Neural cell (in vitro differentiated cells): Measurements from ENCODE around the gene RHAG. TPM values are rescaled to one million over a fixed set of nuclear protein-coding genes. Genes with fewer than 3 reads are reported as not detected.
"Not testable (repeated sequence)": the region's sequence is repeated elsewhere in the genome, so short reads cannot be mapped to it uniquely, and the experiment has no call there.

Source experiments
- H2AFZ ChIP-seq: fragments of 200-600, 300-800 bp; sonication (generic), shearing (Covaris generic); 2 replicates; pipeline ENCODE4 v1.6.0; 2014; ENCODE audit warnings: low read depth, mild to moderate bottlenecking, antibody characterized with exemption, low read length, moderate library complexity
- H3F3A ChIP-seq: fragments of 200-600 bp; shearing (Covaris generic); 2 replicates; pipeline ENCODE4 v1.6.1; 2016; ENCODE audit warnings: mild to moderate bottlenecking, moderate library complexity, mixed read lengths, antibody characterized with exemption, low read length; ENCODE audit not compliant: insufficient read depth, poor library complexity, severe bottlenecking
- H3K27ac ChIP-seq: fragments of 200-600, 300-800 bp; sonication (generic), shearing (Covaris generic); 2 replicates; pipeline ENCODE4 v1.5.1; 2014; ENCODE audit warnings: mild to moderate bottlenecking, low read length, moderate library complexity
- H3K27me3 ChIP-seq: fragments of 300-800, 200-600 bp; sonication (generic), shearing (Covaris generic); 2 replicates; pipeline ENCODE4 v1.6.0; 2014; ENCODE audit warnings: mild to moderate bottlenecking, low read depth, low read length, moderate library complexity; ENCODE audit not compliant: insufficient read depth
- H3K36me3 ChIP-seq: fragments of 300-800, 200-600 bp; sonication (generic), shearing (Covaris generic); 2 replicates; pipeline ENCODE4 v1.5.1; 2014; ENCODE audit warnings: mild to moderate bottlenecking, antibody characterized with exemption, low read length, moderate library complexity; ENCODE audit not compliant: insufficient read depth
- H3K4me2 ChIP-seq: fragments of 300-800, 200-600 bp; sonication (generic), shearing (Covaris generic); 2 replicates; pipeline ENCODE4 v1.6.0; 2014; ENCODE audit warnings: mild to moderate bottlenecking, low read length
- H3K4me3 ChIP-seq: fragments of 300-800, 200-600 bp; sonication (generic), shearing (Covaris generic); 2 replicates; pipeline ENCODE4 v1.5.1; 2014; ENCODE audit warnings: mild to moderate bottlenecking, low read length, moderate library complexity
- H3K79me2 ChIP-seq: fragments of 200-600 bp; shearing (Covaris generic); replicated peaks from 2 replicates; pipeline ENCODE4 v1.6.0; 2014; ENCODE audit warnings: mild to moderate bottlenecking, low read length, moderate library complexity; ENCODE audit not compliant: insufficient read depth
- H3K9ac ChIP-seq: fragments of 300-800, 200-600 bp; sonication (generic), shearing (Covaris generic); 2 replicates; pipeline ENCODE4 v1.6.1; 2016; ENCODE audit warnings: mild to moderate bottlenecking, low read length, mixed read lengths
- H3K9me2 ChIP-seq: fragments of 200-600 bp; shearing (Covaris generic); 2 replicates; pipeline ENCODE4 v1.6.1; 2016; ENCODE audit warnings: mild to moderate bottlenecking, low read length, mixed read lengths; ENCODE audit not compliant: insufficient read depth
- H3K9me3 ChIP-seq: fragments of 200-600, 300-800 bp; sonication (generic), shearing (Covaris generic); 2 replicates; pipeline ENCODE4 v1.6.1; 2016; ENCODE audit warnings: mild to moderate bottlenecking, mixed run types, low read length, moderate library complexity, mixed read lengths
- H4K20me1 ChIP-seq: fragments of 200-600 bp; shearing (Covaris generic); 2 replicates; pipeline ENCODE4 v1.6.1; 2016; ENCODE audit warnings: mild to moderate bottlenecking, mixed run types; ENCODE audit not compliant: insufficient read depth
- CTCF ChIP-seq: fragments of 450-650 bp; IDR thresholded peaks from 2 replicates; pipeline ENCODE4 v1.5.1; 2014; ENCODE audit warnings: antibody characterized with exemption, mild to moderate bottlenecking, moderate library complexity; ENCODE audit not compliant: poor library complexity, severe bottlenecking
- EP300 ChIP-seq: fragments of 450-650 bp; conservative IDR thresholded peaks from 2 replicates; pipeline ENCODE4 v1.6.1; 2014; ENCODE audit warnings: antibody characterized with exemption, mild to moderate bottlenecking, moderate library complexity; ENCODE audit not compliant: poor library complexity, severe bottlenecking
- EZH2 ChIP-seq: fragments of 200-600, 300-800 bp; shearing (Covaris generic), sonication (generic); IDR thresholded peaks from 2 replicates; pipeline ENCODE4 v1.6.1; 2014; ENCODE audit warnings: antibody characterized with exemption, low read length, borderline replicate concordance, mild to moderate bottlenecking; ENCODE audit not compliant: insufficient read depth, poor library complexity, severe bottlenecking
- MXI1 ChIP-seq: fragments of 450-650 bp; conservative IDR thresholded peaks from 2 replicates; pipeline ENCODE4 v1.6.1; 2014; ENCODE audit warnings: antibody characterized with exemption, mild to moderate bottlenecking; ENCODE audit not compliant: poor library complexity, severe bottlenecking
- POLR2AphosphoS5 ChIP-seq: IDR thresholded peaks from 2 replicates; pipeline ENCODE4 v1.6.1; 2012
- RAD21 ChIP-seq: fragments of 450-650 bp; conservative IDR thresholded peaks from 2 replicates; pipeline ENCODE4 v1.6.1; 2014; ENCODE audit warnings: antibody characterized with exemption, mild to moderate bottlenecking, moderate library complexity
- REST ChIP-seq: IDR thresholded peaks from 2 replicates; pipeline ENCODE4 v1.6.1; 2012; ENCODE audit warnings: borderline replicate concordance
- SMC3 ChIP-seq: fragments of 450-650 bp; conservative IDR thresholded peaks from 2 replicates; pipeline ENCODE4 v1.6.1; 2014; ENCODE audit warnings: antibody characterized with exemption, mild to moderate bottlenecking, moderate library complexity; ENCODE audit not compliant: poor library complexity
- TAF1 ChIP-seq: IDR thresholded peaks from 2 replicates; pipeline ENCODE4 v1.6.1; 2012; ENCODE audit warnings: low read depth
- polyA plus RNA-seq: library from polyadenylated mRNA; depleted of rRNA; stranded (reverse); fragments of >200 nt; gene quantifications from 2 replicates; pipeline ENCODE4 v1.2.3, GENCODE V29; 2014

Gene RHAG
- polyA plus RNA-seq, 1 donor from 2014 or later: not detected

GRCh38 chr6:49587262-49587661 lies 49.4 kb downstream of the RHAG start:
- H3K9me2 ChIP-seq, H3K4me3 ChIP-seq, H3K27ac ChIP-seq, H3F3A ChIP-seq, H2AFZ ChIP-seq, H3K79me2 ChIP-seq, H3K9me3 ChIP-seq, H3K27me3 ChIP-seq, H3K4me2 ChIP-seq, H4K20me1 ChIP-seq, H3K9ac ChIP-seq, H3K36me3 ChIP-seq: not testable (repeated sequence)

GRCh38 chr6:49582529-49582928 lies 54.1 kb downstream of the RHAG start:
- TF ChIP-seq MXI1 (no peak), RAD21 (no peak), SMC3 (no peak)
- H3K9me2 ChIP-seq: no peaks in the 10 kb centered on the region
- H3K9me3 ChIP-seq: no peaks in the 10 kb centered on the region
- H3K4me2 ChIP-seq: no peak overlapping the region
- no peaks in the 10 kb centered on the region for H3F3A ChIP-seq
- no peaks in the 10 kb centered on the region for H3K27me3 ChIP-seq
- H3K27ac ChIP-seq: no peak overlapping the region
- H3K79me2 ChIP-seq: no peaks in the 10 kb centered on the region
- H3K4me3 ChIP-seq: no peak overlapping the region
- H4K20me1 ChIP-seq: no peaks in the 10 kb centered on the region
- no peaks in the 10 kb centered on the region for H3K36me3 ChIP-seq
- no peak overlapping the region for H2AFZ ChIP-seq
- H3K9ac ChIP-seq: no peak overlapping the region

- Histone ChIP-seq H3K27me3 (no peaks in the 10 kb centered on the region), H4K20me1 (no peaks in the 10 kb centered on the region), H3K4me3 (no peak overlapping the region), H3K36me3 (no peaks in the 10 kb centered on the region), H3K9me3 (no peaks in the 10 kb centered on the region), H3K27ac (no peak overlapping the region), H2AFZ (no peak overlapping the region), H3K9ac (no peak overlapping the region), H3K79me2 (no peaks in the 10 kb centered on the region), H3F3A (no peaks in the 10 kb centered on the region), H3K4me2 (no peak overlapping the region), H3K9me2 (no peaks in the 10 kb centered on the region)
- TF ChIP-seq POLR2AphosphoS5 (no peak), CTCF (no peak)
These were observed 57.0 kb downstream of the RHAG start for GRCh38 chr6:49579649-49580048.

- Histone ChIP-seq H3K36me3 (no peaks in the 10 kb centered on the region), H3K79me2 (no peaks in the 10 kb centered on the region), H3K27me3 (no peaks in the 10 kb centered on the region), H3F3A (no peaks in the 10 kb centered on the region), H3K9ac (no peak overlapping the region), H2AFZ (no peak overlapping the region), H4K20me1 (no peaks in the 10 kb centered on the region), H3K9me2 (no peaks in the 10 kb centered on the region), H3K4me2 (no peak overlapping the region), H3K27ac (no peak overlapping the region), H3K9me3 (no peaks in the 10 kb centered on the region), H3K4me3 (no peak overlapping the region)
- no peak for TF ChIP-seq POLR2AphosphoS5
- no peak for TF ChIP-seq CTCF
- TF ChIP-seq MXI1: no peak
- TF ChIP-seq TAF1: no peak
- TF ChIP-seq EZH2: no peak
- no peak for TF ChIP-seq RAD21
- TF ChIP-seq SMC3: no peak
- TF ChIP-seq REST: no peak
- no peak for TF ChIP-seq EP300
These were observed 60.0 kb downstream of the RHAG start for GRCh38 chr6:49576618-49577017.
